B cell (primary cell): ENCODE results near the gene LCN9. TPM values are rescaled to one million over a fixed set of nuclear protein-coding genes. Genes with fewer than 3 reads are reported as not detected.

ENCODE experiments used
- ATAC-seq: fragments of 200-7000 bp; cut with Tn5 transposase; one replicate; pipeline ENCODE4 v1.10.0; 2021; ENCODE audit warnings: low read depth, mild to moderate bottlenecking, moderate number of reproducible peaks, moderate library complexity
- CTCF ChIA-PET: fragments of 350-600 bp; sonication (Branson Sonifier 250); formaldehyde crosslinking; loops from one replicate; lab custom pipeline; 2021; ENCODE audit warnings: antibody characterized with exemption, inconsistent platforms; lab: Charles Lee
- POLR2A ChIA-PET: fragments of 350-600 bp; sonication (Branson Sonifier 250); formaldehyde crosslinking; loops from one replicate; lab custom pipeline; 2021; ENCODE audit warnings: antibody characterized with exemption; lab: Charles Lee
- DNase-seq: peaks from one replicate; pipeline ENCODE4 v3.0.0; 2013
- H2AFZ ChIP-seq: 2 replicates; pipeline ENCODE4 v1.6.1; 2012; ENCODE audit warnings: mild to moderate bottlenecking, low read depth, low read length; ENCODE audit not compliant: insufficient read depth, poor library complexity, severe bottlenecking
- H3K27ac ChIP-seq, 2 donors: 1 replicate in 1 of 2; 2 replicates in 1 of 2; pipeline ENCODE4 v1.5.1; 2012 to 2013; ENCODE audit warnings: low read length in 2 of 2, mild to moderate bottlenecking in 2 of 2, moderate library complexity in 1 of 2
- H3K27me3 ChIP-seq, 4 experiments: fragments of 200-600 bp in 1 of 4; sonication (generic) in 1 of 4; replicated peaks in 1 of 4; 1 replicate in 2 of 4; 2 replicates in 2 of 4; pipeline versions ENCODE4 v1.6.1 to v1.7.0; 2013 to 2016; ENCODE audit warnings: low read length in 3 of 4, mild to moderate bottlenecking in 2 of 4, mixed read lengths in 1 of 4, moderate library complexity in 1 of 4; ENCODE audit not compliant: insufficient read depth in 4 of 4, control insufficient read depth in 3 of 4; ENCODE audit errors: control extremely low read depth in 1 of 4
- H3K36me3 ChIP-seq, 2 experiments: replicated peaks in 1 of 2; 1 replicate in 1 of 2; 2 replicates in 1 of 2; pipeline versions ENCODE4 v1.6.1 to v1.7.1; 2013; ENCODE audit warnings: low read length in 1 of 2; ENCODE audit not compliant: insufficient read depth in 2 of 2, control insufficient read depth in 1 of 2; ENCODE audit errors: control extremely low read depth in 1 of 2, extremely low read depth in 1 of 2
- H3K4me1 ChIP-seq, 2 donors: fragments of 200-600 bp in 1 of 2; sonication (generic) in 1 of 2; 1 replicate in 1 of 2; 2 replicates in 1 of 2; pipeline versions ENCODE4 v1.5.1 to v1.6.1; 2013 to 2017; ENCODE audit warnings: low read length in 2 of 2; ENCODE audit not compliant: control insufficient read depth in 2 of 2, insufficient read depth in 2 of 2
- H3K4me2 ChIP-seq: replicated peaks from 2 replicates; pipeline ENCODE3; 2012; ENCODE audit warnings: mild to moderate bottlenecking, low read depth, low read length; ENCODE audit not compliant: poor library complexity, severe bottlenecking
- H3K4me3 ChIP-seq, 5 experiments: fragments of 200-600 bp in 1 of 5; sonication (generic) in 1 of 5; 1 replicate in 3 of 5; 2 replicates in 2 of 5; pipeline versions ENCODE4 v1.5.1 to v1.7.0; 2011 to 2016; ENCODE audit warnings: low read length in 4 of 5, mild to moderate bottlenecking in 4 of 5, low read depth in 2 of 5, control low read depth in 1 of 5, moderate library complexity in 1 of 5; ENCODE audit not compliant: insufficient read depth in 1 of 5; ENCODE audit errors: control extremely low read depth in 1 of 5, extremely low read depth in 1 of 5
- H3K79me2 ChIP-seq: fragments of 200-600 bp; sonication (generic); one replicate; pipeline ENCODE4 v1.6.0; 2016; ENCODE audit warnings: low read length; ENCODE audit not compliant: control insufficient read depth, insufficient read depth
- H3K9ac ChIP-seq: fragments of 200-600 bp; sonication (generic); 2 replicates; pipeline ENCODE4 v1.6.1; 2017; ENCODE audit warnings: mild to moderate bottlenecking, low read length, moderate library complexity
- H3K9me3 ChIP-seq, 3 donors: one replicate each; pipeline versions ENCODE4 v1.6.1 to v1.7.1; 2013; ENCODE audit warnings: low read length in 2 of 3; ENCODE audit not compliant: control insufficient read depth in 2 of 3, insufficient read depth in 1 of 3; ENCODE audit errors: control extremely low read depth in 1 of 3
- H4K20me1 ChIP-seq: 2 replicates; pipeline ENCODE4 v1.6.0; 2012; ENCODE audit warnings: mild to moderate bottlenecking, low read length; ENCODE audit not compliant: insufficient read depth, control insufficient read depth, poor library complexity, severe bottlenecking
- H3K27ac Mint-ChIP-seq: one replicate; pipeline ENCODE4 v1.8.0; 2021; ENCODE audit warnings: mixed read lengths
- H3K27me3 Mint-ChIP-seq: one replicate; pipeline ENCODE4 v1.8.0; 2021; ENCODE audit warnings: mixed read lengths
- H3K4me1 Mint-ChIP-seq: one replicate; pipeline ENCODE4 v1.8.0; 2021; ENCODE audit warnings: mixed read lengths
- H3K4me3 Mint-ChIP-seq: one replicate; pipeline ENCODE4 v1.8.0; 2021; ENCODE audit warnings: mixed read lengths
- H3K9me3 Mint-ChIP-seq: one replicate; pipeline ENCODE4 v1.8.0; 2022; ENCODE audit warnings: mixed read lengths; ENCODE audit not compliant: insufficient read depth
- EZH2 ChIP-seq: IDR thresholded peaks from 2 replicates; pipeline ENCODE4 v1.6.1; 2012; ENCODE audit warnings: borderline replicate concordance, low read depth, mild to moderate bottlenecking, moderate library complexity, low read length; ENCODE audit not compliant: insufficient read depth, poor library complexity, severe bottlenecking
- WGBS: methylation state at CpG from one replicate; pipeline ENCODE4 v1.1.5; 2013; ENCODE audit warnings: missing lambda C conversion rate; ENCODE audit not compliant: insufficient coverage; 5-methylcytosine and 5-hydroxymethylcytosine counted together
- intact Hi-C: fragments of 100-400 bp; cut with micrococcal nuclease; formaldehyde crosslinking; loops from one replicate; pipeline ENCODE4 v1.10.0; 2022
- polyA plus RNA-seq: library from polyadenylated mRNA; depleted of rRNA; stranded (reverse); fragments of >200 nt; gene quantifications from 2 replicates; pipeline ENCODE4 v1.2.3, GENCODE V29; 2012
- total RNA-seq, 2 donors: library from RNA; stranded (reverse); fragments of 120-200 nt in 1 of 2; gene quantifications; 1 replicate in 1 of 2; 2 replicates in 1 of 2; pipeline versions ENCODE4 v1.2.3 to v1.2.4, GENCODE V29; 2013 to 2022
- TF ChIP-seq, protein P1 (sequence below): fragments of 200-600 bp; IDR thresholded peaks from one replicate; pipeline ENCODE4 v1.8.0; 2022; ENCODE audit warnings: antibody characterized with exemption, mild to moderate bottlenecking

The LCN9 gene
- total and polyA plus RNA-seq, 2 donors (not counting 1 experiment from before 2014, with no cell fraction given): not detected

DNA sequence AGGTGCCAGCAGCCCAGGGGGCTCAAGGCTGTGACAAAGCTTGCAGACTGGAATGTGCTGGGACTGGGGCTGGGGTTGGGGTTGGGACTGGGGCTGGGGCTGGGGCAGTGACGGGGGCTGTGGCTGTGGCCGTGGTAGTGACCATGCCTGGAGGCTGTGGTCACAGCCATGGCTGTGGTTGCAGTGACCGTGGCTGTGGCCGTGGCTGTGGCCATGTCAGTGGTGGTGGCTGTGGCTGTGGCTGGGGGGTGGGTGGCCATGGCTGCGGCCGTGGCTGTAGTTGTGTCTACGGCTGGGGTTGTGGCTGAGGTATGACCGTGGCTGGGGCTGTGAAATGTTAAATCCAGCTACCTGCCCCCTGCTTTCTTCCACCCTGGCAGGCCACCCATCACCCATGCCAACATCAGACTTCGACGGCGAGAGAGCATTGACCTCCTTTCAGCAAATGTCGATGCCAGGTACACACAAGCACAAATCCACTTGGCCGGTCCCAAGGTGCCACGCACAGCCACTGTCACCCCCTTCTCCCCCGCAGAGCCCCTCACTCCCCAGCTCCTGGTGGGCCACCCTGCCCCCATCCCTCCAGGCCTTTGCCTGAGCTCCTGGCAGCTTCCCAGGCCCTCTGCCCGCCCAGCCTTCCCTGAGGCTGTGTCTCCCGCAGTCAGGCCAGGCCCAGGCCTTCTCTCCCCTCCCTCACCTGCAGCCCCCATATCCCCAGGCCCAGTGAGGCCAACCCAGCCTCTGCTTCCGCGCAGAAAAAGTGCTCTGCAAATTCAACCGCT lies 15.3 kb downstream of the LCN9 start:
- Histone ChIP-seq H3K27ac (no peak overlapping the region), H3K27me3 (no peaks in the 10 kb centered on the region), H3K79me2 (no peaks in the 10 kb centered on the region), H3K9me3 (peaks cover 0 to 4% (median 0%) of the 10 kb centered on the region in 3 donors), H3K36me3 (no peaks in the 10 kb centered on the region), H3K4me1 (no peaks in the 10 kb centered on the region), H3K9ac (no peak overlapping the region), H2AFZ (no peak overlapping the region), H3K4me2 (no peak overlapping the region), H4K20me1 (no peaks in the 10 kb centered on the region), H3K4me3 (no peak overlapping the region)
- ChIA-PET CTCF (no interaction called here), POLR2A (no interaction called here)
- TF ChIP-seq EZH2: no peak
- TF ChIP-seq, protein P1, sequence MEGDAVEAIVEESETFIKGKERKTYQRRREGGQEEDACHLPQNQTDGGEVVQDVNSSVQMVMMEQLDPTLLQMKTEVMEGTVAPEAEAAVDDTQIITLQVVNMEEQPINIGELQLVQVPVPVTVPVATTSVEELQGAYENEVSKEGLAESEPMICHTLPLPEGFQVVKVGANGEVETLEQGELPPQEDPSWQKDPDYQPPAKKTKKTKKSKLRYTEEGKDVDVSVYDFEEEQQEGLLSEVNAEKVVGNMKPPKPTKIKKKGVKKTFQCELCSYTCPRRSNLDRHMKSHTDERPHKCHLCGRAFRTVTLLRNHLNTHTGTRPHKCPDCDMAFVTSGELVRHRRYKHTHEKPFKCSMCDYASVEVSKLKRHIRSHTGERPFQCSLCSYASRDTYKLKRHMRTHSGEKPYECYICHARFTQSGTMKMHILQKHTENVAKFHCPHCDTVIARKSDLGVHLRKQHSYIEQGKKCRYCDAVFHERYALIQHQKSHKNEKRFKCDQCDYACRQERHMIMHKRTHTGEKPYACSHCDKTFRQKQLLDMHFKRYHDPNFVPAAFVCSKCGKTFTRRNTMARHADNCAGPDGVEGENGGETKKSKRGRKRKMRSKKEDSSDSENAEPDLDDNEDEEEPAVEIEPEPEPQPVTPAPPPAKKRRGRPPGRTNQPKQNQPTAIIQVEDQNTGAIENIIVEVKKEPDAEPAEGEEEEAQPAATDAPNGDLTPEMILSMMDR: no peak
- WGBS: 90% methylated on average over 18 of the region's 20 CpGs
- no peaks in the 10 kb centered on the region for H3K4me1 Mint-ChIP-seq
- H3K27me3 Mint-ChIP-seq: peaks cover 3% of the 10 kb centered on the region
- intact Hi-C loops: no loop called here
- DNase-seq: no peak
- no peak overlapping the region for H3K4me3 Mint-ChIP-seq
- no peak for ATAC-seq
- H3K27ac Mint-ChIP-seq: no peak overlapping the region
- no peaks in the 10 kb centered on the region for H3K9me3 Mint-ChIP-seq

DNA sequence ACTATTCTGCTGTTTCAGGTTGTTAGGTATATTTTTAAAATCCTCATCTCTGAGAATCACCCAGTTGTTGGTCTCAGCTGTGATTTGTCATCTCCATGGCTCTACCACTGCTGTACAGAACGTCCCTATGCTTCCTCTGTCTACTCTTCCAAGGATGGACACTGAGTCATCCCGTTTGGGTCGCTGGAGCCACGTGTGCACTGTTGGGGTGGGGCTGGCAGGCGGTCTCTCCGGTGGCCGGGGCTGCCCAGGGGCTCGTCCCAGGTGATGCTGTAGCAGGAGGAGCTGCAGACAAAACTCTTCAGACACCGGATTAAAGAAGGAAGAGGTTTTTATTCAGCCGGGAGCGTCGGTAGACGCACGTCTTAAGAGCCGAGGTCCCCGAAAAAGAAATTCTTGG lies 16.9 kb downstream of the LCN9 start:
- Histone ChIP-seq H4K20me1 (no peaks in the 10 kb centered on the region), H3K79me2 (no peaks in the 10 kb centered on the region), H3K4me2 (no peak overlapping the region), H3K27ac (no peak overlapping the region), H3K4me3 (no peak overlapping the region), H3K27me3 (no peaks in the 10 kb centered on the region), H3K4me1 (no peaks in the 10 kb centered on the region), H3K9me3 (peaks cover 0 to 4% (median 0%) of the 10 kb centered on the region in 3 donors), H3K36me3 (no peaks in the 10 kb centered on the region), H3K9ac (no peak overlapping the region), H2AFZ (no peak overlapping the region)
- H3K9me3 Mint-ChIP-seq: no peaks in the 10 kb centered on the region
- WGBS: 83% methylated on average over 16 of the region's 16 CpGs
- no peak for TF ChIP-seq EZH2
- TF ChIP-seq, protein P1: no peak
- ATAC-seq: no peak
- ChIA-PET POLR2A (no interaction called here), CTCF (no interaction called here)
- H3K27ac Mint-ChIP-seq: no peak overlapping the region
- peaks cover 3% of the 10 kb centered on the region for H3K27me3 Mint-ChIP-seq
- intact Hi-C loops: no loop called here
- H3K4me1 Mint-ChIP-seq: no peaks in the 10 kb centered on the region
- no peak overlapping the region for H3K4me3 Mint-ChIP-seq
- DNase-seq: no peak
